ENCODE results near the gene PJA1. TPM values are rescaled to one million over a fixed set of nuclear protein-coding genes. Genes with fewer than 3 reads are reported as not detected.

The PJA1 gene
- polyA plus RNA-seq, 1 of the 3 experiments (the other 2 are of a cell fraction), result 16.5 TPM

DNA sequence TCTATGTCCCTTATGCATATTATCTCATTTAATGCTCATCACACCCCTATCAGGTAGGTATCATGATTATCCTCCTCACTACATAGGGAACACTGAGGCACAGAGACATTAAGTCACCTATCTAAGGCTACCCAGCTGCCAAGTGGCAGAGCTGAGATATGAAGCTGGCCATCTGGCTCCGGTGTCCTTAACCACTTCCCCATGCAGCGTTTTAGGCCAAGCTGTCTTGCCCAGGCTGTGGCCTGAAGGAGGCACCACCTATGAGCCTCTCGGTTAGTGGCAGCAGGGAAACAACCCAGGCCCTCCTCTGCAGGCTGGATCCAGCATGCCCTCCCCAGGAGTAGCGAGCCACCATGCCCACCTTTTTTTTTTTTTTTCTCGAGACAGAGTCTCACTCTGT lies 16.3 kb downstream of the PJA1 start:
- ChIA-PET CTCF (interaction anchor here (1.1 kb wide), 1 partner anchor 14 kb away, joined by 4 read pairs; no protein-coding TSS in a partner anchor), POLR2A (no interaction called here)
- Histone ChIP-seq H3K27me3 (ENCODE audit: insufficient read depth) (no peaks in the 10 kb centered on the region; the same call in 1 of the 2 replicates), H3K9me3 (no peaks in the 10 kb centered on the region), H3K4me2 (no peak overlapping the region), H3K27ac (ENCODE audit: low read depth in 2 of 2, low read length in 1 of 2) (no peak overlapping the region), H3K9ac (no peak overlapping the region), H3K9me2 (no peaks in the 10 kb centered on the region), H2AFZ (ENCODE audit: low read depth) (no peak overlapping the region), H3K79me2 (ENCODE audit: insufficient read depth) (no peaks in the 10 kb centered on the region), H3K4me1 (ENCODE audit: control insufficient read depth in 1 of 2, insufficient read depth in 2 of 2, low read depth in 1 of 2, low read length in 1 of 2) (peaks cover 0 to 5% of the 10 kb centered on the region in 2 experiments; a peak in 1 of 4 replicates), H3F3A (replicated peaks; ENCODE audit: insufficient read depth) (no peaks in the 10 kb centered on the region), H3K36me3 (replicated peaks in 1 of 2; ENCODE audit: control insufficient read depth in 1 of 2, insufficient read depth in 2 of 2, low read length in 1 of 2) (no peaks in the 10 kb centered on the region), H3K4me3 (ENCODE audit: low read depth in 2 of 2, low read length in 1 of 2) (no peak overlapping the region), H4K20me1 (ENCODE audit: insufficient read depth) (no peaks in the 10 kb centered on the region)
- WGBS (ENCODE audit: low lambda C conversion rate), result 39% methylated on average over 5 of the region's 5 CpGs
- TF ChIP-seq, protein P1, sequence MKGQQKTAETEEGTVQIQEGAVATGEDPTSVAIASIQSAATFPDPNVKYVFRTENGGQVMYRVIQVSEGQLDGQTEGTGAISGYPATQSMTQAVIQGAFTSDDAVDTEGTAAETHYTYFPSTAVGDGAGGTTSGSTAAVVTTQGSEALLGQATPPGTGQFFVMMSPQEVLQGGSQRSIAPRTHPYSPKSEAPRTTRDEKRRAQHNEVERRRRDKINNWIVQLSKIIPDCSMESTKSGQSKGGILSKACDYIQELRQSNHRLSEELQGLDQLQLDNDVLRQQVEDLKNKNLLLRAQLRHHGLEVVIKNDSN (IDR thresholded peaks at IDR 0.05; ENCODE audit: borderline replicate concordance, low read depth), result no peak
- TF ChIP-seq TAF1 (IDR thresholded peaks at IDR 0.05; ENCODE audit: borderline replicate concordance, low read depth, low read length) (no peak), NFIC (IDR thresholded peaks at IDR 0.05; ENCODE audit: borderline replicate concordance) (no peak), FOXM1 (IDR thresholded peaks at IDR 0.05; ENCODE audit: low read depth) (no peak), RCOR1 (IDR thresholded peaks at IDR 0.05; ENCODE audit: low read length) (no peak), POLR2AphosphoS5 (IDR thresholded peaks at IDR 0.05; ENCODE audit: low read depth, low read length) (no peak), FOXJ3 (CRISPR knock-in tag; IDR thresholded peaks at IDR 0.05) (no peak), USF2 (IDR thresholded peaks at IDR 0.05; ENCODE audit: borderline replicate concordance, low read depth, low read length) (no peak), MAX (IDR thresholded peaks at IDR 0.05; ENCODE audit: low read depth) (no peak), EP300 (IDR thresholded peaks at IDR 0.05; ENCODE audit: borderline replicate concordance in 1 of 2, low read depth in 1 of 2, low read length in 1 of 2) (no peak), NRF1 (IDR thresholded peaks at IDR 0.05; ENCODE audit: low read depth, low read length) (no peak), YY1 (IDR thresholded peaks at IDR 0.05; ENCODE audit: low read depth) (no peak), PBX3 (IDR thresholded peaks at IDR 0.05) (no peak), SIN3A (IDR thresholded peaks at IDR 0.05; ENCODE audit: borderline replicate concordance, low read depth, low read length) (no peak), SMC3 (IDR thresholded peaks at IDR 0.05; ENCODE audit: low read depth, low read length) (no peak)
- TF ChIP-seq, protein P2, sequence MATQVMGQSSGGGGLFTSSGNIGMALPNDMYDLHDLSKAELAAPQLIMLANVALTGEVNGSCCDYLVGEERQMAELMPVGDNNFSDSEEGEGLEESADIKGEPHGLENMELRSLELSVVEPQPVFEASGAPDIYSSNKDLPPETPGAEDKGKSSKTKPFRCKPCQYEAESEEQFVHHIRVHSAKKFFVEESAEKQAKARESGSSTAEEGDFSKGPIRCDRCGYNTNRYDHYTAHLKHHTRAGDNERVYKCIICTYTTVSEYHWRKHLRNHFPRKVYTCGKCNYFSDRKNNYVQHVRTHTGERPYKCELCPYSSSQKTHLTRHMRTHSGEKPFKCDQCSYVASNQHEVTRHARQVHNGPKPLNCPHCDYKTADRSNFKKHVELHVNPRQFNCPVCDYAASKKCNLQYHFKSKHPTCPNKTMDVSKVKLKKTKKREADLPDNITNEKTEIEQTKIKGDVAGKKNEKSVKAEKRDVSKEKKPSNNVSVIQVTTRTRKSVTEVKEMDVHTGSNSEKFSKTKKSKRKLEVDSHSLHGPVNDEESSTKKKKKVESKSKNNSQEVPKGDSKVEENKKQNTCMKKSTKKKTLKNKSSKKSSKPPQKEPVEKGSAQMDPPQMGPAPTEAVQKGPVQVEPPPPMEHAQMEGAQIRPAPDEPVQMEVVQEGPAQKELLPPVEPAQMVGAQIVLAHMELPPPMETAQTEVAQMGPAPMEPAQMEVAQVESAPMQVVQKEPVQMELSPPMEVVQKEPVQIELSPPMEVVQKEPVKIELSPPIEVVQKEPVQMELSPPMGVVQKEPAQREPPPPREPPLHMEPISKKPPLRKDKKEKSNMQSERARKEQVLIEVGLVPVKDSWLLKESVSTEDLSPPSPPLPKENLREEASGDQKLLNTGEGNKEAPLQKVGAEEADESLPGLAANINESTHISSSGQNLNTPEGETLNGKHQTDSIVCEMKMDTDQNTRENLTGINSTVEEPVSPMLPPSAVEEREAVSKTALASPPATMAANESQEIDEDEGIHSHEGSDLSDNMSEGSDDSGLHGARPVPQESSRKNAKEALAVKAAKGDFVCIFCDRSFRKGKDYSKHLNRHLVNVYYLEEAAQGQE (IDR thresholded peaks at IDR 0.05; ENCODE audit: low read depth, low read length), result no peak
- no peak for DNase-seq
